ENCODE data around the gene ZNF148.

ZNF148 gene

DNA sequence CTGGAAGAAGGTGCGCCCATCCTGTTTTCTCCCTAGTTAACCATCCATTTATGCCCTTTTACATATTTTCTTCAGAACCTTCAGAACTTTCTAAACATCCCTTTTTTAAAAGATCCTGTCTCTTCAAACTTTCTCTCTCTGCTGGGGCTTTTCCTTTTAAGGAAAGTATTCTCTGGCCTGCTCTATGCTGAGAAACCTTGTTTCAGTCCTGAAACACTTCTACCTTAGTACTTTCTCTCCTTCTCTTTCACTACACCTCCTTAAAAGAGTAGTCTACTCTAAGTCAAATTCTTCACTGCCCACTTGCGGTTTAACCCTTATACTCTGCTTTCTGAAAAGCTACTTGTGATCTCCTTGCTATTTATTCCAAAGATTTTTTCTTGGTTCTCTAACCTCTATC is 97.0 kb downstream of the ZNF148 start:
- no peak for DNase-seq

DNA sequence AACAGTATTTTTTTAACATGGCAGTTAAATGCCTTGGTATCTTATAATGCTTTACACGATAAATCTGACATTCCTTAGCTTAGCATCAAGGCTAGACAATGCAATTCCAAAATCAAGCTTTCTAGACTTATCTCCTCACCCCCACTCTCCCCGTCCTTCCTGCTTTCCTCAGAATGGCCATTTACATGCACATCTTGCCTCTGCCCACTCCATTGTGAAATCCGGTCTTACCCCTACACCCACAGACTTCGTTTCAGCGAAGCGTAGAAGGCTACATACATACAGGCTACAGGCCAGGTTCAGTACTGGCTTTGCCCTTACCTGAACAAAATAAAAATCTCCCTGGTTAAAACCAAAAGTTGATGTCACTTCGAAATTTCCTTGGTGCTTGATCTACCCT is 104.0 kb downstream of the ZNF148 start:
- no peak for DNase-seq

DNA sequence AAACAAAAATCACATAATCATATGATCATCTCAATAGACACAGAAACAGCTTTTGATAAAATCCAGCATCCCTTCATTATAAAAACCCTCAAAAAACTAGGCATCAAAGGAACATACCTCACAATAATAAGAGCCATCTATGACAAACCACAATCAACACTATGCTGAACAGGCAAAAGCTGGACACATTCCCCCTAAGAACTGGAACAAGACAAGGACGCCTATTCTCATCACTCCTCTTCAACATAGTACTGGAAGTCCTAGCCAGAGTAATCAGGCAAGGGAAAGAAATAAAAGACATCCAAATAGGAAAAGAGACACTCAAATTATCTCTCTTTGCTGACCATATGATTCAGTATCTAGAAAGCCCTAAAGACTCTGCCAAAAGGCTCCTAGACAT is 107.7 kb downstream of the ZNF148 start:
- DNase-seq, result no peak

DNA sequence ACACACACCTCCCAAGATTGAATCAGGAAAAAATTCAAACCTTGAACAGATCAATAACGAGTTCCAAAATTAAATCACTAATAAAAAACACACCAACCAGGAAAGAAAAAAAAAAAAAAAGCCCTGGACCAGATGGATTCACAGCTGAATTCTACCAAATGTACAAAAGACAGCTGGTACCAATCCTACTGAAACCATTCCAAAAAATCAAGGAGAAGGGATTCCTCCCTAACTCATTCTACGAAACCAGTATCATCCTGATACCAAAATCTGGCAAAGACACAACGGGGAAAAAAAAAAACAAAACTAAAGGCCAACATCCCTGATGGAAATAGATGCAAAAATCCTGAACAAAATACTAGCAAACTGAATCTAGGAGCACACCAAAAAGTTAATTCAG is 108.2 kb downstream of the ZNF148 start:
- DNase-seq, result no peak

DNA sequence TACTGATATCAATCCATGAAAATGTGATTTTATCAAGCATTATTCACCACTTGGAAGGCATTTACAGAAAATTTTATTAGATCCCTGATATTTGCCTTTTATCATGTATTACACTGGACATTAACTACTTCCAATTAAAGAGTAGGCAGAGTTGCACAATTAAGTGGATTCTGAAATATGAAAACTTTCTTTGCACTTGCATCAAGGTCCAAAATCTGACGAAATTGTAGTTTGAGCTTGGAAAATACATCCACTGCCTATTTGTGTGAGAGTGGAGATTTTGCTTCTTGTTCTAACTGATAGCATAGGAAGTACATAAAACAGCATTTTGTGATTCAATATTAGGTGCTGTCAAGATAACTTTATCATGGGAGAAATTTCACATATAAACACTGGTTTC is 113.0 kb downstream of the ZNF148 start:
- DNase-seq, result no peak

DNA sequence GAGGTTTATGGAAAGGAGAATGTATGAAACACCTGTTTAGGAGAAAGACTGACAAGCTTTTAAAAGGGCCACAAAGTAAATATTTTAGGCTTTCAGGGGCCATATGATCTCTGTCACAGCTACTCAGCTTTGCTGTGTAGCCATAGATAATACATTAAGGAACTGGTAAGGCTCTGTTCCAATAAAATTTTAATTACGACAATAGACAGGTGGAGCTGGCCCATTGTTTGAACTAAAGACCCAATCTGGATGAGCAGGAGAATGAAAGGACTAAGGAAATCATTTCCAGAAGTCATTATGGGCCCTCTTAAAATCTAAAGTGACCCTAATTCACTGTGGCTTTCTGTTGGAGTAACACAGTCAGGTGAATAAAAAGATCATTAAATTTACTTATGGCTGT is 114.1 kb downstream of the ZNF148 start:
- no peak for DNase-seq

DNA sequence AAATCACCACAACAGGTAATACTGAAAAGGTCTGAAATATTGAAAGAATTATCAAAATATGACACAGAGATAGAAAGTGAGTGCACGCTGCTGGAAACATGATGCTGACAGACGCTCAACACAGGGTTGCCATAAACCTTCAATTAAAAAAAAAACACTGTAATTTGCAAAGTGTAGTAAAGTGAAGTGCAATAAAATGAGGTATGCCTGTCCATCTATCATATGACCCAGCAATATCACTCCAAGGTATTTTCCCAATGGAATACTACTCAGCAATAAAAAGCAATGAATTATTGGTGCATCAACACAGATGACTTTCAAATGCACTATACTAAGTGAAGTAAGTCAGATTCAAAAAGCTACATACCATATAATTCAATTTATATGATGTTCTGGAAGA is 115.0 kb downstream of the ZNF148 start:
- DNase-seq, result no peak

DNA sequence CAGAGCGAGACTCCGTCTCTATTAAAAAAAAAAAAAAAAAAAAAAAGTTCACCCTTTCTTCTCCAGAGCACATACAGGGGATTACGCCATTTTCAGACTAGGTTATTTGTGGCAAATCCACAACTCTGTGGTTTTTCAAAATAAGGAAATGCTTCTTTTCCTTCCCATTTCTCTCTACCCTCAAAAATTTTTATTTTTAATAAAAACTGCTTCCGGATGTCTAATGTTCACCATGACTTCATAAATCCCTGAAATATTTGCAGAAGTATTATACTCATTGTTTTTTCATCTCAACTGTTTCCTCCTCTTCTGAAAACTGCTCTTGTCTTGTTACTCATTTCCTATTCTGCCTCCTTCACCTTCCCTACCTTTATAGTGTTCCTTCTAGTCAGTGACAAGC is 117.6 kb downstream of the ZNF148 start:
- DNase-seq, result no peak

DNA sequence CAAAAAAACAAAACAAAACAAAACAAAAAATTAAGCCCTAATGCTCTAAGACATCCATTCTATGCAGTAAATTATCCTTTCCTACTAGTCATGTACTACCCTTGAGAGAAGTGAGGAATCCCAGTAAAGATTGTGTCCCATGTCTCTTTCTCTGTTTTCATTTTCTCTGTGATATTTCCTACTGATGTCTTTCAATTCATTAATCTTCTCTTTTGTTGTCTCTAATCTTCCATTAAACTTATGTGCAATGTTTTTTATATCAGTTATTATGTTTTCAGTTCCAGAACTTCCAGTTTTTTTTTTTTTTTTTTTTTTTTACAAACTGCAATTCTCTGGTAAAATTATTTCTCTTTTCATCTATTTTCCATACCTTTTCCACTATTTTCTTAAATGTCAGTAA is 118.5 kb downstream of the ZNF148 start:
- no peak for DNase-seq

DNA sequence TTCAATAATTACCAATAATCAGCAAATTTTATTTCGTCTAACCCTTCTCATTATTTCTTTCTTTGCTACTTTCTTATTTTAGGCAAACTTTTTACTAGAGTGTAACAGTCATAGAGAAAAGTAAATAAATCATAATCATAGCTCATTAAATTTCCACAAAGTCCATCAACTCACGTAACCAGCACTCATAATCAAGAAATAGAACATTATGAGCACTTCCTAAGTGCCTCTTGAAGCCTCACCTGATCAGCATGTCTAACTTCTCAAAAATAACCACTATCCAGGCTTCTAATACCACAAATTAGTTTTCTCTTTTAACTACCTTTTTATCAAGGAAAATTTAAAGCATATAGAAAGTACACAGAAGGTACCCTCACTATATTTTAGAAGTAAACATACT is 124.2 kb downstream of the ZNF148 start:
- DNase-seq, result no peak

DNA sequence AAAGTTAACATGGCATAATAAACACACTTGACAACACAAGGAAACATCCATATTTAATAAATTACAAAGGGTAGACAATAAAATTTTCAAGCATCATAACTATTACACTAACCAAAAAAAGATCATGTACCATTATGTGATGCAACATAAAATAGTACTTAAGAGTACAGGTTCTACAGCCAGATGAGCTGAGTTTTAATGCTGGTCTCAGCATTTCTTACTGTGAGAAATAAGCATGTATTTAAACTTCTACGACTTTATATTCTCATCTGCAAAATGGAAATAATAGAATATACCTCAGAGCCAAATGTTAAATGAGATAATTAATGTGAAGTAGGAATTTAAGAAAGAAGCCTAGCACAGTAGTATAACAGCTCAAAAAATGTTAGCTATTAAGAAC is 128.9 kb downstream of the ZNF148 start:
- no peak for DNase-seq

DNA sequence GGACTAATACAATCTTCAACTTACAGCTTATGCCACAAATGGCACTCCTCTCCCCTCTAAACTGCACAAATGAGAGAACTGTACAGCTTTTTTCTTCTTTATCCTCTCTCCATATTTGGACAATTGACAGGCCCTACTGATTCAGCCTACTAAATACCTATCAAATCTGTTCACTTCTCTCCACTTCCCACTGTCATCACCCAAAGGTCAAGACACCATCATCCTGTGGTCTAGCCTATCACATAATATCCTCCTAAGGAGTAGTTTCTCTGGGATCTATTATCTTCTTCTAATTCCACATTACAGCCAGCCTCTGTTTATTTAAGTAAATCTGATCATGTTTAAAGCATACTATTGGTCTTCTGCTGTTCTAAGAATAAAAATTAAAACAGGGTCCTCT is 129.6 kb downstream of the ZNF148 start:
- DNase-seq, result no peak

DNA sequence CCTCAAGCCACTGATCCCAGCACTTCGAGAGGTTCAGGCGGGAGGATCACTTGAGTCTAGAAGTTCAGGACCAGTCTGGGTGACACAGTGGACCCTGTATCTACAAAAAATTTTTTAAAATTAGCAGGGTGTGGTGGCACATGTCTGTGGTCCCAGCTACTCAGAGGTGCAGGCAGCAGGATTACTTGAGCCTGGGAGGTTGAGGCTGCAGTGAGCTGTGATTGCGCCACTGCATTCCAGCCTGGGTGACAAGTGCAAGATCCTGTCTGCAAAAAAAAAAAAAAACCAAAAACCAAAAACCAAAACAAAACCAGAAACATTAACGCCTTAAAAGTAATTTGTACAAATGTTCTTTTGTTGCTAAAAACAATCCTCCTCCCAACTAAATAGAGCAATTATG is 134.6 kb downstream of the ZNF148 start:
- DNase-seq, result no peak

DNA sequence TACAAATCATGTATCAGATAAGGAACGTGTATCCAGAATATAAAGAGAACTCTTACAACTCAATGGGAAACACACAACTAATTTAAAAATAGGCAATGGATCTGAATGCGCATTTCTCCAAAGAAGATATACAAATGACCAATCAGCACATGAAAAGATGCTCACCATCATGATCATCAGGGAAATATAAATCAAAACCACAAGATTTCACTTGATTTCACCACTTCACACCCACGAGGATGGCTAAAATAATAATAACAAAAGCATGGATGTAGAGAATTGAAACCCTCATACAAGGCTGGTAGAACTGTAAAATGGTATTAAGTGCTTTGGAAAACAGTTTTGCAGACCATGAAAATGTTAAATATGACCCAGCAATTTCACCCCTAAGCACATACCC is 135.9 kb downstream of the ZNF148 start:
- DNase-seq, result no peak

DNA sequence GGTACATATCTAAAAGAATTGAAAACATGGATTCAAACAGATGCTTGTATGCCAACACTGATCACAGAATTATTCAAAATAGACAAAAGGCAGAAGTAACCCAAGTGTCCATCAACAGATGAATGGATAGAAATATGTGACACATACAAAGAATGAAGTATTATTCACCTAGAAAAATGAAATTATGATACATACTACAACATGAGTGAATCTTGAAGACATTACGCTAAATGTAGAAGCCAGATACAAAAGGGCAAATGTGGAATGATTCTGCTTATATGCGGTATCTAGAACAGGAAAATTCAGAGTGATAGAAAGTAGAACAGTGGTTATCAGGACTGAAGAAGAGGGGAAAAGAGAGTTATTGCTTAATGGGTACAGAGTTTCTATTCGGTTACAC is 136.4 kb downstream of the ZNF148 start:
- DNase-seq, result no peak

DNA sequence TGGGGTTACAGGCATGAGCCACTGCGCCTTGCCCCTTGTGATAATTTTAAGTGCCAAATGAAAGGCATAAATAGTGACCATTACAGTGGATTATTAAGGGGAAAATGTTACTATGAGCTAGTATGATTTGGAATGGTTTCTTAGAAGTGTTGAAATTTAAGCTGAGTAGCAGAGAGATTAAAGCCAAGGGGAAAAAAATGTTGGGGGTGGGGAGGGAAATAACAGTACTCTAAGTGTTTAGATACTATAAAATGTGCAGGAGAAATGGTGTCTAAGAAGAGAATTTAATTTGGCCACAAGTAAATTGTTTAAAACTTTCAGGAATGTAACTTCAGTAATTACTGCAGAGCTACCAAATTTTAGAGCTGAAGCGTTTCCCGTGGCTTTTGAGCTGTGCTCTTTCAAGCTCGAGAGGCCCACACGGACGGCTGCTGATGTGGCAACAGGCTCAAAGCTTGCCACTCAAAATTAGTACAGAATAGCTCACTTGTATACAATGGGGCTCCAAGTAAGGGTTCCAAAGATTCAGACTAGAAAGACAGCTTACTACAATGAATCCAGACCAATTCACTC is 138.7 kb downstream of the ZNF148 start:
- DNase-seq, result no peak

DNA sequence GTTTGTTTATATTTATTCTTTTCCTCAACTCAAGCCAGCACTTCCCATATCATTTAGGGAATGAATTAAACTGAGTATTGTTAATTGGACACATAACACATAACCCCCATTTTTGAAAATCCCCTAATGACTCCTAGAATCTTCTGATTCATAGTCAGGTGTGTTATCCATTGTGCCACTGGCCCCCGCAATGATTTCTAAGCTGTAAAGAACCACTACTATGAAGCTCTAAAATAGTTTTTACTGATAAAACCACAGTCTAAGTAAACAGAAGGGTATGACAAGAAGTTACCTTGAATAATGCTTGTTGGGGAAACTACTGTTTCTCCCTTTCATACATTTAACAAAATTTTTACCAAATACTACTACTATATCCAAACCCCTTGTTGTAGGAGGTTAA is 140.3 kb downstream of the ZNF148 start:
- no peak for DNase-seq

DNA sequence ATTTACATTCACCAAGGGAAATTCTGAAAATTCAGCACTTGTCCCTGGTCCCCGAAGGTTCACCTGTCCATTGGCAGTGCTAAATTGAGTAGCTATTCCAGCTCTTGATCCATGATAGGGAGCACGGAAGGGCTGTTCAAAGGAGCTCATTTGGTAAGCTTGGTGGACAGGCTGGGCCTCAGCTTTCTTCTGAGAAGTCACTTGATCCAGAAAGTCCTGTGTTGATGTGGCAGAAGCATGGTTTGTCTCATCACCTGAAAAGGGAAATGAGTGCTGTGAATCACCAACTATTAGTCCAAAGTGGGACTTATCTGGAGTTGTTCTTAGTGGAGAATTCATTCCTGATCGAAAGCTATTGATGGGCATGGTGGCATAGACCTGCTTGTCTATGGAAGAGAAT is 142.7 kb downstream of the ZNF148 start:
- DNase-seq, result no peak

DNA sequence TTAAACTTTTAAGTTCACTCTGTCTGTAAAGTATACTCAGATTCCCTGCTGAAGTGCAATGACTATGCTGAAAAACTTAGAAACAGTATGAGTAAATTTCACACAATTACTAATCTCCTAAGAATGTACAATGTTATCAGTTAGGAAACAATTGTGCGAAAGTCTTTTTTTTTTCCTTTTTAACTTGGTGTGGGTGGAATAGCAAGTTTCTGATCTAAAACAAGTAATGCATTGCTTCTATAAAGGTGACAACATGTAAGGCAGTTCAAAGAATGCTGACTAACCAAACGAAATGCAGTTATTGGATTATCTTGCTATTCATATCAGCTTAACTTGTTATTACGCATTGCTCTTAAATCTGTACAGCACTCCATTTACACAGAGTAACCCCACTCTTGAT is 143.2 kb downstream of the ZNF148 start:
- DNase-seq, result peak; percentile 41

DNA sequence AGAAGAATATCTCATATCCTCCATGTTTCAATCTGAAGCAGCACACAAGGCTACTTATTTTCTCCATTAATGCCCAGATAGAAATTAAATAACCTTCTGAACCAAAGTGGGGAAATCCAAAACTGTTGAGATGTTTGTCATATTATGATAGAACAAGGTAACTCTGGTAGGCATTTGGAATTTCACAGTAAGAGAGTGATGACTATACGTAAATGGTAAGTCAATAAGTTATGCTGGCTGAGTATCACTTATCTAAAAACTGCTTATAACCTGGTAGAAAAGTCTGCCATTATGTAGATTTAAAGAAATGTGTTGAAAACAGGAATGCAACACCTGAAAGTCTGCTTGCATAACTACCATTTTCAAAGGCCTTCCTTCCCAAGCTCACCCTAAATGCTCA is 145.4 kb downstream of the ZNF148 start:
- DNase-seq, result no peak

DNA sequence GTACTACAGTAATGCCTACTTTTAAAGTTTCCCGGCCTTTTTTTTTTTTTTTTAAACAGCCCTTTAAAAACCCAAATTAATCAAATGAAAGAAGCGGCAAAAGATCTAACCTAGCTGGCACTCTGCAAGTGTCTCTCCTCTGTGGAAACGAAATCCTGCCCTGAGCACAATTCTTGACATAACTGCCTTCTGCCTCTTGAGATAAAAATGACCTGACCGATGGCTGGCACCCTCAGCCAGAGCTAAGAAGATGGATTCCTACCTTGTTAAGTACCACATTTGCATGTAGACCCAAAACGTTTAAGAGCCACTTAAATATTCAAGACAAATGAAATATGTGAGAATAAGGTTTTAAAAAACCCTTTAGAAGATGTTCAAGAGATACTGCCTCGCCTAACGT is 146.0 kb downstream of the ZNF148 start:
- DNase-seq, result no peak

DNA sequence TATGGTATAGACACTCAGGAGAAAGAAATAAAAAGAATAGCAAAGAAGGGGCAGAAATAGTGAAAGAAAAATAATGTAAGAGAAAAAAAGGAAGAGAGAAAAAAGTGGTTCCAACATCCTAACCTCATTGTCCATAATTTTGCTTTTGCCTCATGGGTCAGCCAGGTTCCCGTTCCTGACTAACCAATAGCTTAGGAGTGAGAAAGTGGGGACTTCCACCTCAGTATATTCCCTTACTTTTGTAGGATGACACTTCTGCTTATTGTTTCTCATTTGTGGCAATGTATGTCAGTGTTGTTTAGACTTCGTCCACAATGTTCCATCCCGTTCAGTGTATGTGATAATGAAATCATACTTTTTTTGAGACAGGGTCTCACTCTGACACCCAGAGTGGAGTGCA is 153.3 kb downstream of the ZNF148 start:
- DNase-seq, result no peak

DNA sequence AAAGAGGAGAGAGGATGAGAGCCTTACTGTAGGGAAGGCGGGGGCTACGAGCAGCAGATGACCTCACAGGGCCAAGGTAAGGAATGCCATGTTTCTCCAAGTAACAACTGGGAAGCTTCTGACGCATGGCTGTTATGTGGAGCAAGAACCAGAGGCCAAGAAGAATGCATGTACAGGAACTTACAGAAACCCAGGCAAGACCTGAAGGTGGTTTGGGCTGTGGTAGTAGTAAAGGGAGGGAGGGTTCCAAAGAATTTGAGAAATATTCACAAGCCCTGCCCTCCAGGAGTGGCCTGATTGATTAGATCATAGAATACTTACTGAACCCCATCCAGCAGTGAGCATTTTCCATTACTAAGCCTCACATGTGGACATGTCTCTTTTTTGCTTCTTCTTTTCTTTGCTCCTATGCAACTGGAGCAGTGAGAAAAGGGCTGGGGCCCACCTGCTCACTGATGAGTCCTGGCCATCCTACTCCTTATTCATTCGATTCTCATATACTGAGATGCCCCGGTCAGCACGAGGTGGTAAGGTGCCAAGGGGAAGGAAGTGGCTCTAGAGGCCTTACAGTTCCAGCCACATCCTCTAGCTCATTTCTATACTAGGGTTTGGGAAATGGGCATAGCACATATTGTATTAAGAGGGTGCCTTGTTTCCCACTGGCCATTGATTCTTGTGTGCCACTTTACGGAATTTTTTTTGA is 154.2 kb downstream of the ZNF148 start:
- peak; percentile 33 for DNase-seq

DNA sequence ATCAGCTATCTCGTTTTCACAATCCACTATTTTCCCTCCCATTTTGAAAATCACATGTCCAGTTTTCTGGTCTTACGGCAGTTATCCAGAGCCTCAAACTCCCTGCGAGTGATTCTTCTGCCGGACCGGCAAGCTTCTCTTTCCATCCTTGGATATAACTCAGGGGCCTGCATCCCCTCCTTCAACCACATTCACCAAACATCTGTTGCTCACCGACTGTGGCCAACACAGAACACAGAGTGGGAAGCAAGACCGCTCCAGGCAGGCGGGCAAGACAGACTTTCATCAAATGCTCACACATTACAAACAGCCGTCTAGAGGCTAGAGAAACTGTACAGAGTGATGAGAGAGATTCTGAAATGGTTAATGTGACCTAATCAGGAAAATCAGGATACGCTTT is 154.9 kb downstream of the ZNF148 start:
- DNase-seq, result no peak

DNA sequence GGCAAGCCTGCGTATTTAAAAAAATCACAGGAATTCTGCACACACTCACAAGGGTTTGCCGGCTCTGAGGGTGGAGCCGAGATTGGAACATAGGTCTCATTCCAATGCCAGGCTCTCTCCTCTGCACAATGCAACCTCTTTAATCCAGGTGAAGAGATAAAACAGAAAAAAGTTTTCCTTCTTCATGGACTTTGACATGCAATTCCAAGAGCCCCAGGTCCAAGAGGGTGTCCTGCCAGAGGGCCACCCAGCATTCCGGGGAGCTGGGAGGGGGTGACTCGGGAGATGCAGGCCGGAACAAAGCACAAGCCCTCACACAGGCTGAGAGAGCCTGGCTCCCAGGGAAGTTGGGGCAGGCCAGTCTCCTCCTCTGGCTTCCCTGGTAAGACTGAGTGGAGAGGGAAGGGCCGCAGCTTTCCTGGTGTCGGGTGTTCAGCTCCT is 155.8 kb downstream of the ZNF148 start:
- DNase-seq, result no peak

All from kidney glomerular epithelial cell (primary cell).